Measurements from ENCODE around the gene PDZD7.
"Not testable (repeated sequence)": the region's sequence is repeated elsewhere in the genome, so short reads cannot be mapped to it uniquely, and the experiment has no call there.

PDZD7 gene

GRCh38 chr10:100978121-100978900 is 52.6 kb downstream of the PDZD7 start:
- no peaks in the 10 kb centered on the region for H3K4me1 ChIP-seq (ENCODE audit: insufficient read depth, insufficient read length)
- no peak for TF ChIP-seq ZNF274 (IDR thresholded peaks at IDR 0.05; ENCODE audit: low read depth, low read length)
- no peak for TF ChIP-seq YY1 (IDR thresholded peaks at IDR 0.05; ENCODE audit: insufficient read depth, insufficient read length)
- no peak for TF ChIP-seq SUZ12 (IDR thresholded peaks at IDR 0.05; ENCODE audit: extremely low read depth, insufficient read depth, insufficient read length)
- no peak overlapping the region for H3K9ac ChIP-seq (ENCODE audit: insufficient read length, low read depth)
- no peaks in the 10 kb centered on the region for H3K27me3 ChIP-seq (ENCODE audit: insufficient read depth, insufficient read length)
- H3K4me3 ChIP-seq (ENCODE audit: insufficient read length, low read depth) = no peak overlapping the region
- H3K36me3 ChIP-seq (ENCODE audit: insufficient read depth, insufficient read length, low read length) = peaks cover 40% of the 10 kb centered on the region
- no peak for DNase-seq (ENCODE audit: low read depth, low spot score)
- no peaks in the 10 kb centered on the region for H3K9me3 ChIP-seq (ENCODE audit: insufficient read depth, low read length)

DNA sequence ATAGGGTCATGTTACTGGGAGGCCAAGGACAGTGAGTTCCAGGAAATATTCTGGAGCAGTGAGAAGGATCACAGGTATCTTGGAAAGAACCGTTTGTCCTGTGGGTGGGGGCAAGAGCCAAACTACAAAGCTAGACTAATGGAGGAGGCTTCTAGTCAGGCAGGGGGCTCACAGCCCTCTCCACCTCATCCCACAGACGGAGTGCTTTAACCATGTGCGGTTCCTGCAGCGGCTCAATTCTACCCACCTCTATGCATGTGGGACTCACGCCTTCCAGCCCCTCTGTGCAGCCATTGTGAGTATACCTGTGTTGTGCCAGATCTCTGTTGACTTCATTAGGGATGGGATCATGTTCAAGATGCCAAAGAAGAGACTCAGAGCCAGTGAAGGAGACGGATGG is 53.5 kb downstream of the PDZD7 start:
- Histone ChIP-seq H3K4me3 (ENCODE audit: insufficient read length, low read depth) (no peak overlapping the region), H3K9ac (ENCODE audit: insufficient read length, low read depth) (no peak overlapping the region), H3K4me1 (ENCODE audit: insufficient read depth, insufficient read length) (peaks cover 5% of the 10 kb centered on the region), H3K36me3 (ENCODE audit: insufficient read depth, insufficient read length, low read length) (peaks cover 35% of the 10 kb centered on the region), H3K9me3 (ENCODE audit: insufficient read depth, low read length) (no peaks in the 10 kb centered on the region), H3K27me3 (ENCODE audit: insufficient read depth, insufficient read length) (no peaks in the 10 kb centered on the region)
- TF ChIP-seq SUZ12 (IDR thresholded peaks at IDR 0.05; ENCODE audit: extremely low read depth, insufficient read depth, insufficient read length) = no peak
- TF ChIP-seq YY1 (IDR thresholded peaks at IDR 0.05; ENCODE audit: insufficient read depth, insufficient read length) = no peak
- TF ChIP-seq ZNF274 (IDR thresholded peaks at IDR 0.05; ENCODE audit: low read depth, low read length) = no peak
- DNase-seq (ENCODE audit: low read depth, low spot score) = no peak

GRCh38 chr10:100976906-100977305 is 54.0 kb downstream of the PDZD7 start:
- H3K36me3 ChIP-seq (ENCODE audit: insufficient read depth, insufficient read length, low read length) = peaks cover 32% of the 10 kb centered on the region
- no peaks in the 10 kb centered on the region for H3K27me3 ChIP-seq (ENCODE audit: insufficient read depth, insufficient read length)
- no peak overlapping the region for H3K9ac ChIP-seq (ENCODE audit: insufficient read length, low read depth)
- H3K4me3 ChIP-seq (ENCODE audit: insufficient read length, low read depth) = no peak overlapping the region
- no peak for DNase-seq (ENCODE audit: low read depth, low spot score)
- no peak for TF ChIP-seq ZNF274 (IDR thresholded peaks at IDR 0.05; ENCODE audit: low read depth, low read length)
- no peak for TF ChIP-seq SUZ12 (IDR thresholded peaks at IDR 0.05; ENCODE audit: extremely low read depth, insufficient read depth, insufficient read length)
- no peak for TF ChIP-seq YY1 (IDR thresholded peaks at IDR 0.05; ENCODE audit: insufficient read depth, insufficient read length)
- H3K4me1 ChIP-seq (ENCODE audit: insufficient read depth, insufficient read length) = peaks cover 8% of the 10 kb centered on the region
- no peaks in the 10 kb centered on the region for H3K9me3 ChIP-seq (ENCODE audit: insufficient read depth, low read length)

DNA sequence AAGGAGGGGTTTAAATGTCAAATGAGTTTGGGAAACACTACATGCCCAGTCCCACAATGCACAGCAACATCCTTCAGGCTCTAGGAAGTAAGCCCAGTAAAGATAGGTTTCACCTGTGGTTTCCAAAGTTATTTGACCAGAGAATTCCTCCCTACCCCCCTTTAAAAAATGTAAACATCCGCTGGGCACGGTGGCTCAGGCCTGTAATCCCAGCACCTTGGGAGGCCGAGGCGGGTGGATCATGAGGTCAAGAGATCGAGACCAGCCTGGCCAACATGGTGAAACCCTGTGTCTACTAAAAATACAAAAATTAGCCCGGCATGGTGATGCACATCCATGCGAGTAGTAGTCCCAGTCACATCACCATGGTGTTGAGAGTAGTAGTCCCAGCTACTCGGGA is 55.5 kb downstream of the PDZD7 start:
- not testable (repeated sequence) for H3K27me3 ChIP-seq (ENCODE audit: insufficient read depth, insufficient read length); H3K4me3 ChIP-seq (ENCODE audit: insufficient read length, low read depth); H3K9me3 ChIP-seq (ENCODE audit: insufficient read depth, low read length); H3K9ac ChIP-seq (ENCODE audit: insufficient read length, low read depth); DNase-seq (ENCODE audit: low read depth, low spot score)
- Histone ChIP-seq H3K4me1 (ENCODE audit: insufficient read depth, insufficient read length) (peaks cover 19% of the 10 kb centered on the region), H3K36me3 (ENCODE audit: insufficient read depth, insufficient read length, low read length) (peaks cover 19% of the 10 kb centered on the region)

DNA sequence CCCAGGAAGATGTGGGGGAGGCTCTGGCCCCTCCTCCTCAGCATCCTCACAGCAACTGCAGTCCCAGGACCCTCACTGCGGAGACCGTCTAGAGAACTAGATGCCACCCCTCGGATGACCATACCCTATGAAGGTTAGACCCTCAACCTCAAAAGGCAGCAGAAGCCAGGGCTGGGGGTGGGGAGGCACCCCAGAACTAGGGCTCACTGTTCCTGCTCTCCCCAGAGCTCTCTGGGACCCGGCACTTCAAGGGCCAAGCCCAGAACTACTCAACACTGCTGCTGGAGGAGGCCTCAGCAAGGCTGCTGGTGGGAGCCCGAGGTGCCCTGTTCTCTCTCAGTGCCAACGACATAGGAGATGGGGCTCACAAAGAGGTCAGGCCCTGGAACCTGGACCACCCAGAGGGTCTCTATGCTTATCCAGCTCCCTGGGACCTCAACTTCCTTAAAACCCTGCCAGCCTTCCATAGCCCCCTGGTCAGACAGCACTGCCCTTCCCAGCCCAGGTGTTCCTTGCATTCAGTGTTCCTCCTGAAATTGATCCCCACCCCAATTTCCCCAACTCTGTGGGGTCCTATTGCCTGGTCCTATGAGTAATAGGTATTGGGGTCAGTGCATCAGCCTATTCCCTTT is 57.9 kb downstream of the PDZD7 start:
- H3K9me3 ChIP-seq (ENCODE audit: insufficient read depth, low read length) = no peaks in the 10 kb centered on the region
- H3K27me3 ChIP-seq (ENCODE audit: insufficient read depth, insufficient read length) = peaks cover 6% of the 10 kb centered on the region
- no peaks in the 10 kb centered on the region for H3K36me3 ChIP-seq (ENCODE audit: insufficient read depth, insufficient read length, low read length)
- H3K4me3 ChIP-seq (ENCODE audit: insufficient read length, low read depth) = no peak overlapping the region
- peaks cover 24% of the 10 kb centered on the region for H3K4me1 ChIP-seq (ENCODE audit: insufficient read depth, insufficient read length)
- no peak for DNase-seq (ENCODE audit: low read depth, low spot score)
- no peak overlapping the region for H3K9ac ChIP-seq (ENCODE audit: insufficient read length, low read depth)
- TF ChIP-seq SUZ12 (IDR thresholded peaks at IDR 0.05; ENCODE audit: extremely low read depth, insufficient read depth, insufficient read length) (no peak), YY1 (IDR thresholded peaks at IDR 0.05; ENCODE audit: insufficient read depth, insufficient read length) (no peak), ZNF274 (IDR thresholded peaks at IDR 0.05; ENCODE audit: low read depth, low read length) (no peak)

DNA sequence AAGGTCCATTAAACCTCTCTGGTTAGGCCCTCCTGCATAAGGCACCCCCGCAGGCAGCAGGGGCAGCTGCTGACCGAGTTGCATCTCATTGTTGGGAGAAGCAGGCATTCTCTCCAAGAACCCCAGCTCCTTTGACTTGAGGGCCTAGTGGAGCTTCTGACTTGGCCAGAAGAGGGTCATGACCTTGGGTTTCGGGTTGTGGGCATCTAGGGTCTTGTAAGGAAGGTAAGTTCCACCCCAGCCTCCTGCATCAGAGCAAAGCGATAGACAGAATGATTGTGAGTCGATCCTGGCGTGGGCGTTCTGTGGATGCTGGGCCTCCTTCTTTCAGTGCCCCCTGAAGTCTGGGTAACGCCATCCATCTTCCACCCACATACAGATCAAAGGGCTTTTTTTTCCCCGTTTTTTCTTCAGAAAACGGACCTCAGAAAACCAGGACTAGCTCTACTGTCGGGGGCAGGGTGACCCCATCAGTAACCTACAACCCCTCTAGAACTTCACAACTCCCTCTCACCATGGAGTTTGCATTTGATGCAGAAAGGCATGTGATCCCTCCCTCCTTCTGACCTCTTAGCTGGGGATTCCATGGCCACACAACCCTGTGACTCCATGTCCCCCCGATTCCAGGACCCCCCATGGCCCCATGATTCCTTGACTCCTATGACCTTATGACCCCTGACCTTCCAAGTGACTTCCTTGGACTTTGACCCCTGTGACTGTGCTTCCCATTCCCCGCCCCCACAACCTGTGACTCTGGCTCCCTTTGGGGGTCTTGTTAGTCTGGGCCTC is 58.6 kb downstream of the PDZD7 start:
- Histone ChIP-seq H3K27me3 (ENCODE audit: insufficient read depth, insufficient read length) (peaks cover 6% of the 10 kb centered on the region), H3K4me3 (ENCODE audit: insufficient read length, low read depth) (no peak overlapping the region), H3K9me3 (ENCODE audit: insufficient read depth, low read length) (no peaks in the 10 kb centered on the region), H3K9ac (ENCODE audit: insufficient read length, low read depth) (no peak overlapping the region), H3K36me3 (ENCODE audit: insufficient read depth, insufficient read length, low read length) (no peaks in the 10 kb centered on the region), H3K4me1 (ENCODE audit: insufficient read depth, insufficient read length) (peaks cover 24% of the 10 kb centered on the region)
- TF ChIP-seq ZNF274 (IDR thresholded peaks at IDR 0.05; ENCODE audit: low read depth, low read length) (no peak), YY1 (IDR thresholded peaks at IDR 0.05; ENCODE audit: insufficient read depth, insufficient read length) (no peak), SUZ12 (IDR thresholded peaks at IDR 0.05; ENCODE audit: extremely low read depth, insufficient read depth, insufficient read length) (no peak)
- no peak for DNase-seq (ENCODE audit: low read depth, low spot score)
